Nephron (organoid): ENCODE results near the gene SERP2.

Experiments
- H3K27ac Mint-ChIP-seq, 3 experiments: 2 replicates each; pipeline ENCODE4 v1.8.0; 2020; ENCODE audit warnings: mixed read lengths in 3 of 3, mild to moderate bottlenecking in 2 of 3, moderate library complexity in 1 of 3
- H3K27me3 Mint-ChIP-seq: 2 replicates; pipeline ENCODE4 v1.8.0; 2021; ENCODE audit warnings: low read depth, mild to moderate bottlenecking, moderate library complexity, mixed read lengths
- H3K36me3 Mint-ChIP-seq: 2 replicates; pipeline ENCODE4 v1.8.0; 2020; ENCODE audit warnings: low read depth, mixed read lengths
- H3K4me1 Mint-ChIP-seq: 2 replicates; pipeline ENCODE4 v1.8.0; 2020; ENCODE audit warnings: mixed read lengths
- H3K4me3 Mint-ChIP-seq, 3 experiments: 2 replicates each; pipeline ENCODE4 v1.8.0; 2020; ENCODE audit warnings: mild to moderate bottlenecking in 3 of 3, mixed read lengths in 3 of 3, moderate library complexity in 2 of 3
- H3K9me3 Mint-ChIP-seq: 2 replicates; pipeline ENCODE4 v1.8.0; 2020; ENCODE audit warnings: mixed read lengths
- CTCF ChIP-seq, 3 experiments: fragments of 200-600 bp; sonication (generic); IDR thresholded peaks; one replicate each; pipeline ENCODE4 v1.5.0; 2021; ENCODE audit warnings: antibody characterized with exemption in 3 of 3; ENCODE audit not compliant: unreplicated experiment in 3 of 3

Gene SERP2

GRCh38 chr13:44398606-44399005 is 25.0 kb downstream of the SERP2 start:
- peak overlapping the region in 2 of 3 experiments; percentile 6 to 26 for H3K4me3 Mint-ChIP-seq
- H3K9me3 Mint-ChIP-seq = no peaks in the 10 kb centered on the region
- peak overlapping the region; percentile 91 to 97 (median 94) for H3K27ac Mint-ChIP-seq
- no peak for TF ChIP-seq CTCF (IDR thresholded peaks at IDR 0.05; ENCODE audit: unreplicated experiment in 3 of 3)
- peaks cover 23% of the 10 kb centered on the region for H3K27me3 Mint-ChIP-seq
- H3K4me1 Mint-ChIP-seq = peaks cover 74% of the 10 kb centered on the region
- H3K36me3 Mint-ChIP-seq = no peaks in the 10 kb centered on the region

- Mint-ChIP-seq H3K9me3 (no peaks in the 10 kb centered on the region), H3K4me1 (peaks cover 76% of the 10 kb centered on the region), H3K27me3 (peaks cover 23% of the 10 kb centered on the region), H3K27ac (peak overlapping the region; percentile 91 to 97 (median 94)), H3K4me3 (peak overlapping the region in 1 of 3 experiments; percentile 6), H3K36me3 (no peaks in the 10 kb centered on the region)
- no peak for TF ChIP-seq CTCF (IDR thresholded peaks at IDR 0.05; ENCODE audit: unreplicated experiment in 3 of 3)
Observed at GRCh38 chr13:44399074-44399473, 25.4 kb downstream of the SERP2 start.

- Mint-ChIP-seq H3K4me1 (peaks cover 77% of the 10 kb centered on the region), H3K36me3 (no peaks in the 10 kb centered on the region), H3K27me3 (peaks cover 23% of the 10 kb centered on the region), H3K4me3 (no peak overlapping the region), H3K9me3 (no peaks in the 10 kb centered on the region), H3K27ac (peak overlapping the region in 1 of 3 experiments; percentile 36)
- TF ChIP-seq CTCF (IDR thresholded peaks at IDR 0.05; ENCODE audit: unreplicated experiment in 3 of 3) = no peak
Observed at GRCh38 chr13:44400736-44401135, 27.1 kb downstream of the SERP2 start.

- H3K27me3 Mint-ChIP-seq = peaks cover 23% of the 10 kb centered on the region
- TF ChIP-seq CTCF (IDR thresholded peaks at IDR 0.05; ENCODE audit: unreplicated experiment in 3 of 3) = no peak
Observed at GRCh38 chr13:44401577-44401976, 28.0 kb downstream of the SERP2 start.

GRCh38 chr13:44402899-44403445 is 29.3 kb downstream of the SERP2 start:
- no peak overlapping the region for H3K4me3 Mint-ChIP-seq
- peaks cover 25% of the 10 kb centered on the region for H3K27me3 Mint-ChIP-seq
- no peaks in the 10 kb centered on the region for H3K36me3 Mint-ChIP-seq
- H3K27ac Mint-ChIP-seq = peak overlapping the region; percentile 80 to 88 (median 87)
- H3K9me3 Mint-ChIP-seq = no peaks in the 10 kb centered on the region
- no peak for TF ChIP-seq CTCF (IDR thresholded peaks at IDR 0.05; ENCODE audit: unreplicated experiment in 3 of 3)
- H3K4me1 Mint-ChIP-seq = peaks cover 54% of the 10 kb centered on the region

More at GRCh38 chr13:44401577-44401976, 28.0 kb downstream of the SERP2 start:
- no peak overlapping the region for H3K4me3 Mint-ChIP-seq
- no peaks in the 10 kb centered on the region for H3K36me3 Mint-ChIP-seq
- H3K27ac Mint-ChIP-seq = peak overlapping the region; percentile 6 to 88 (median 80)
- H3K4me1 Mint-ChIP-seq = peaks cover 68% of the 10 kb centered on the region
- no peaks in the 10 kb centered on the region for H3K9me3 Mint-ChIP-seq

- Mint-ChIP-seq H3K27ac (peak overlapping the region; percentile 80 to 88 (median 87)), H3K36me3 (no peaks in the 10 kb centered on the region), H3K27me3 (peaks cover 22% of the 10 kb centered on the region), H3K4me3 (peak overlapping the region in 2 of 3 experiments; percentile 0 to 1), H3K9me3 (no peaks in the 10 kb centered on the region), H3K4me1 (peaks cover 49% of the 10 kb centered on the region)
- no peak for TF ChIP-seq CTCF (IDR thresholded peaks at IDR 0.05; ENCODE audit: unreplicated experiment in 3 of 3)
Observed at GRCh38 chr13:44403461-44404056, 29.9 kb downstream of the SERP2 start.
